ENCODE results near the gene CWF19L1. TPM values are rescaled to one million over a fixed set of nuclear protein-coding genes. Genes with fewer than 3 reads are reported as not detected.
A peak's percentile ranks its signal among the peaks of the same experiment; 100 is the strongest.

CWF19L1 gene
- total and polyA plus RNA-seq, 2 of the 13 experiments (the other 11 are each of a cell fraction or from before 2014, with no cell fraction given), result 13.6 to 42.1 TPM

DNA sequence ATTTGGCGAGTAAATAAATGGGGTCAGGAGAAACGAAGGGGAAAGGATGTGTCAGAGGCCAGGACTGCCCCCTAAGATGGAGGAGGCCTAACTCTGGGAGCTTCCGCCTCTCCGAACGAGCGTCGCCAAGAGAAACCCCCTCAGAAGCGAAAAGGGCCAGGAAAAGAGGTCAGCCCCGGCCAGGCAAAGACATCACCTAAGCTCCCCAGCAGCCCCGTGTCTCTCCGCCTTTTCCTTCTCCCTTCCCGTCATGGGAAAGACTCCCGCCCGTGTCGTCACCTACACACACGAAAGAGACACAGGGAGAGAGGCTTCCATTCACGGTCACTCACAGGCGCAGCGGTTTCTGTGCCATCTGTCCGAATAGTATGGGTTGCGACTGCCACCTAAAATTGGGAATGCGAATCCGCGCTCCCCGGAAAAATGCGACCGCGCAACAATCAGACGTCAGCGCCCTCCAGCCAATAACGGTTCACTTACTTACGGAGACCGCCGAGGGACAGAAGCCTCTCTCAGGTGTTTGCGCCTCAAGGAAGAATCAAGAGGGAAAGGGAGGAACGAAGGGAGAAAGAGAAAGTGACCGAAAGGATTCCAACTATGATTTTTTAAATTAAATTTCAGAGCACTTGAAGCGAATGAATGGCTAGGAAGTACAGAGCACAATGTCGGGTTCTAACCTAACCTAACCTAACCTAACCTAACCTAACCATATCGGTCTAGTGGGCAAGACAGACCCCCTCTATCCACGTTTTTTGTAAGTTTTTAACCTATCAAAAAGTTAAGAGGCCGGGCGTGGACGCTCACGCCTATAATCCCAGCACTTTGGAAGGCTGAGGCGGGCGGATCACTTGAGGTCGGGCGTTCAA is at the start of gene CWF19L1 (continued):
- no peak for TF ChIP-seq ZNF720 (CRISPR knock-in tag; IDR thresholded peaks at IDR 0.05)
- no peak; the same call in 1 of the 2 replicates for TF ChIP-seq REL (CRISPR knock-in tag; conservative IDR thresholded peaks at IDR 0.05)
- no peak; the same call in 1 of the 2 replicates for TF ChIP-seq SNAI1 (CRISPR knock-in tag; IDR thresholded peaks at IDR 0.05; ENCODE audit: borderline replicate concordance)
- no peak for TF ChIP-seq MTA3 (CRISPR knock-in tag; IDR thresholded peaks at IDR 0.05)
- no peak for TF ChIP-seq ZNF343 (CRISPR knock-in tag; IDR thresholded peaks at IDR 0.05)
- TF ChIP-seq CENPX (CRISPR knock-in tag; IDR thresholded peaks at IDR 0.05), result no peak
- no peak for TF ChIP-seq DNMT1 (CRISPR knock-in tag; IDR thresholded peaks at IDR 0.05)
- TF ChIP-seq KLF12 (CRISPR knock-in tag; IDR thresholded peaks at IDR 0.05; ENCODE audit: borderline replicate concordance), result no peak
- TF ChIP-seq, protein P1, sequence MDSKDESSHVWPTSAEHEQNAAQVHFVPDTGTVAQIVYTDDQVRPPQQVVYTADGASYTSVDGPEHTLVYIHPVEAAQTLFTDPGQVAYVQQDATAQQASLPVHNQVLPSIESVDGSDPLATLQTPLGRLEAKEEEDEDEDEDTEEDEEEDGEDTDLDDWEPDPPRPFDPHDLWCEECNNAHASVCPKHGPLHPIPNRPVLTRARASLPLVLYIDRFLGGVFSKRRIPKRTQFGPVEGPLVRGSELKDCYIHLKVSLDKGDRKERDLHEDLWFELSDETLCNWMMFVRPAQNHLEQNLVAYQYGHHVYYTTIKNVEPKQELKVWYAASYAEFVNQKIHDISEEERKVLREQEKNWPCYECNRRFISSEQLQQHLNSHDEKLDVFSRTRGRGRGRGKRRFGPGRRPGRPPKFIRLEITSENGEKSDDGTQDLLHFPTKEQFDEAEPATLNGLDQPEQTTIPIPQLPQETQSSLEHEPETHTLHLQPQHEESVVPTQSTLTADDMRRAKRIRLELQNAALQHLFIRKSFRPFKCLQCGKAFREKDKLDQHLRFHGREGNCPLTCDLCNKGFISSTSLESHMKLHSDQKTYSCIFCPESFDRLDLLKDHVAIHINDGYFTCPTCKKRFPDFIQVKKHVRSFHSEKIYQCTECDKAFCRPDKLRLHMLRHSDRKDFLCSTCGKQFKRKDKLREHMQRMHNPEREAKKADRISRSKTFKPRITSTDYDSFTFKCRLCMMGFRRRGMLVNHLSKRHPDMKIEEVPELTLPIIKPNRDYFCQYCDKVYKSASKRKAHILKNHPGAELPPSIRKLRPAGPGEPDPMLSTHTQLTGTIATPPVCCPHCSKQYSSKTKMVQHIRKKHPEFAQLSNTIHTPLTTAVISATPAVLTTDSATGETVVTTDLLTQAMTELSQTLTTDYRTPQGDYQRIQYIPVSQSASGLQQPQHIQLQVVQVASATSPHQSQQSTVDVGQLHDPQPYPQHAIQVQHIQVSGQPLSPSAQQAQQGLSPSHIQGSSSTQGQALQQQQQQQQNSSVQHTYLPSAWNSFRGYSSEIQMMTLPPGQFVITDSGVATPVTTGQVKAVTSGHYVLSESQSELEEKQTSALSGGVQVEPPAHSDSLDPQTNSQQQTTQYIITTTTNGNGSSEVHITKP (CRISPR knock-in tag; IDR thresholded peaks at IDR 0.05; ENCODE audit: low read depth), result no peak
- TF ChIP-seq NR2F1 (CRISPR knock-in tag; IDR thresholded peaks at IDR 0.05), result 0 out of 4 replicates have a peak, but pooled peaks of 1 of the 2 experiments have one; percentile 20
- peak; percentile 11; the same call in 1 of the 2 replicates for TF ChIP-seq MIXL1 (CRISPR knock-in tag; IDR thresholded peaks at IDR 0.05)
- peak; percentile 70; the same call in 1 of the 2 replicates for TF ChIP-seq GATAD2A (CRISPR knock-in tag; IDR thresholded peaks at IDR 0.05)
- no peak for TF ChIP-seq ZNF235 (CRISPR knock-in tag; IDR thresholded peaks at IDR 0.05; ENCODE audit: borderline replicate concordance)
- TF ChIP-seq ZNF572 (CRISPR knock-in tag; IDR thresholded peaks at IDR 0.05), result 0 out of 2 replicates have a peak, but pooled peaks have one; percentile 49
- TF ChIP-seq, protein P2, sequence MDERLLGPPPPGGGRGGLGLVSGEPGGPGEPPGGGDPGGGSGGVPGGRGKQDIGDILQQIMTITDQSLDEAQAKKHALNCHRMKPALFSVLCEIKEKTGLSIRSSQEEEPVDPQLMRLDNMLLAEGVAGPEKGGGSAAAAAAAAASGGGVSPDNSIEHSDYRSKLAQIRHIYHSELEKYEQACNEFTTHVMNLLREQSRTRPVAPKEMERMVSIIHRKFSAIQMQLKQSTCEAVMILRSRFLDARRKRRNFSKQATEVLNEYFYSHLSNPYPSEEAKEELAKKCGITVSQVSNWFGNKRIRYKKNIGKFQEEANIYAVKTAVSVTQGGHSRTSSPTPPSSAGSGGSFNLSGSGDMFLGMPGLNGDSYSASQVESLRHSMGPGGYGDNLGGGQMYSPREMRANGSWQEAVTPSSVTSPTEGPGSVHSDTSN (CRISPR knock-in tag; IDR thresholded peaks at IDR 0.05), result no peak
- TF ChIP-seq MAFK (conservative IDR thresholded peaks at IDR 0.05 in 1 of 2, IDR thresholded peaks at IDR 0.05 in 1 of 2; ENCODE audit: low read length in 2 of 2), result peak in 1 of 2 experiments; percentile 25; a peak in 1 of 4 replicates
- peak; percentile 92 for TF ChIP-seq NFYB (CRISPR knock-in tag; IDR thresholded peaks at IDR 0.05)
- peak; percentile 60; the same call in 1 of the 2 replicates for TF ChIP-seq ZNF556 (CRISPR knock-in tag; IDR thresholded peaks at IDR 0.05; ENCODE audit: borderline replicate concordance)
- TF ChIP-seq, protein P3, sequence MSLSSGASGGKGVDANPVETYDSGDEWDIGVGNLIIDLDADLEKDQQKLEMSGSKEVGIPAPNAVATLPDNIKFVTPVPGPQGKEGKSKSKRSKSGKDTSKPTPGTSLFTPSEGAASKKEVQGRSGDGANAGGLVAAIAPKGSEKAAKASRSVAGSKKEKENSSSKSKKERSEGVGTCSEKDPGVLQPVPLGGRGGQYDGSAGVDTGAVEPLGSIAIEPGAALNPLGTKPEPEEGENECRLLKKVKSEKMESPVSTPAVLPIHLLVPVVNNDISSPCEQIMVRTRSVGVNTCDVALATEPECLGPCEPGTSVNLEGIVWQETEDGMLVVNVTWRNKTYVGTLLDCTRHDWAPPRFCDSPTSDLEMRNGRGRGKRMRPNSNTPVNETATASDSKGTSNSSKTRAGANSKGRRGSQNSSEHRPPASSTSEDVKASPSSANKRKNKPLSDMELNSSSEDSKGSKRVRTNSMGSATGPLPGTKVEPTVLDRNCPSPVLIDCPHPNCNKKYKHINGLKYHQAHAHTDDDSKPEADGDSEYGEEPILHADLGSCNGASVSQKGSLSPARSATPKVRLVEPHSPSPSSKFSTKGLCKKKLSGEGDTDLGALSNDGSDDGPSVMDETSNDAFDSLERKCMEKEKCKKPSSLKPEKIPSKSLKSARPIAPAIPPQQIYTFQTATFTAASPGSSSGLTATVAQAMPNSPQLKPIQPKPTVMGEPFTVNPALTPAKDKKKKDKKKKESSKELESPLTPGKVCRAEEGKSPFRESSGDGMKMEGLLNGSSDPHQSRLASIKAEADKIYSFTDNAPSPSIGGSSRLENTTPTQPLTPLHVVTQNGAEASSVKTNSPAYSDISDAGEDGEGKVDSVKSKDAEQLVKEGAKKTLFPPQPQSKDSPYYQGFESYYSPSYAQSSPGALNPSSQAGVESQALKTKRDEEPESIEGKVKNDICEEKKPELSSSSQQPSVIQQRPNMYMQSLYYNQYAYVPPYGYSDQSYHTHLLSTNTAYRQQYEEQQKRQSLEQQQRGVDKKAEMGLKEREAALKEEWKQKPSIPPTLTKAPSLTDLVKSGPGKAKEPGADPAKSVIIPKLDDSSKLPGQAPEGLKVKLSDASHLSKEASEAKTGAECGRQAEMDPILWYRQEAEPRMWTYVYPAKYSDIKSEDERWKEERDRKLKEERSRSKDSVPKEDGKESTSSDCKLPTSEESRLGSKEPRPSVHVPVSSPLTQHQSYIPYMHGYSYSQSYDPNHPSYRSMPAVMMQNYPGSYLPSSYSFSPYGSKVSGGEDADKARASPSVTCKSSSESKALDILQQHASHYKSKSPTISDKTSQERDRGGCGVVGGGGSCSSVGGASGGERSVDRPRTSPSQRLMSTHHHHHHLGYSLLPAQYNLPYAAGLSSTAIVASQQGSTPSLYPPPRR (CRISPR knock-in tag; IDR thresholded peaks at IDR 0.05; ENCODE audit: borderline replicate concordance), result no peak
- no peak for TF ChIP-seq ZNF292 (CRISPR knock-in tag; IDR thresholded peaks at IDR 0.05; ENCODE audit: borderline replicate concordance, low read depth)

Data from HepG2 (cell line).